Activated CD4-positive, alpha-beta T cell treated with anti-CD3 and anti-CD28 coated beads for 4 hours (primary cell): ENCODE results near the gene DHRSX.

Source experiments
- DNase-seq, 2 donors: peaks; one replicate each; pipeline ENCODE4 v3.0.0-alpha.2; 2020

DHRSX gene

GRCh38 chrX:2451501-2452316, 49.1 kb downstream of the DHRSX start:
- no peak for DNase-seq

GRCh38 chrX:2450681-2451080, 50.1 kb downstream of the DHRSX start:
- no peak for DNase-seq

GRCh38 chrX:2449135-2449886, 51.5 kb downstream of the DHRSX start:
- no peak for DNase-seq

- DNase-seq, result no peak
These were observed 53.3 kb downstream of the DHRSX start for GRCh38 chrX:2447484-2447883.

GRCh38 chrX:2446815-2447214, 54.0 kb downstream of the DHRSX start:
- DNase-seq, result no peak

- no peak for DNase-seq
These were observed 54.8 kb downstream of the DHRSX start for GRCh38 chrX:2445662-2446623.

GRCh38 chrX:2442694-2443093, 58.1 kb downstream of the DHRSX start:
- DNase-seq, result no peak

GRCh38 chrX:2441466-2441865, 59.3 kb downstream of the DHRSX start:
- no peak for DNase-seq

GRCh38 chrX:2439613-2440012, 61.2 kb downstream of the DHRSX start:
- no peak for DNase-seq

- DNase-seq, result no peak
These were observed 65.3 kb downstream of the DHRSX start for GRCh38 chrX:2435465-2435864.

- no peak for DNase-seq
These were observed 66.3 kb downstream of the DHRSX start for GRCh38 chrX:2434270-2435163.

- DNase-seq, result no peak
These were observed 68.4 kb downstream of the DHRSX start for GRCh38 chrX:2432298-2432863.

- no peak for DNase-seq
These were observed 70.4 kb downstream of the DHRSX start for GRCh38 chrX:2430265-2430825.

- no peak for DNase-seq
These were observed 73.0 kb downstream of the DHRSX start for GRCh38 chrX:2427737-2428136.

- no peak for DNase-seq
These were observed 73.6 kb downstream of the DHRSX start for GRCh38 chrX:2427147-2427546.

- no peak for DNase-seq
These were observed 74.4 kb downstream of the DHRSX start for GRCh38 chrX:2426289-2426882.

- no peak for DNase-seq
These were observed 75.3 kb downstream of the DHRSX start for GRCh38 chrX:2425286-2426071.

- DNase-seq, result no peak
These were observed 76.5 kb downstream of the DHRSX start for GRCh38 chrX:2424317-2424716.

GRCh38 chrX:2423899-2424298, 76.9 kb downstream of the DHRSX start:
- DNase-seq, result no peak

GRCh38 chrX:2423282-2423681, 77.5 kb downstream of the DHRSX start:
- no peak for DNase-seq
